HG03064 (cell line): ENCODE results near the gene DCAF16.

Source experiments
- ATAC-seq: cut with Tn5 transposase; IDR thresholded peaks from one replicate; pipeline ENCODE4 v1.9.1; 2021; ENCODE audit warnings: low read depth; ENCODE audit not compliant: unreplicated experiment

Gene DCAF16

DNA sequence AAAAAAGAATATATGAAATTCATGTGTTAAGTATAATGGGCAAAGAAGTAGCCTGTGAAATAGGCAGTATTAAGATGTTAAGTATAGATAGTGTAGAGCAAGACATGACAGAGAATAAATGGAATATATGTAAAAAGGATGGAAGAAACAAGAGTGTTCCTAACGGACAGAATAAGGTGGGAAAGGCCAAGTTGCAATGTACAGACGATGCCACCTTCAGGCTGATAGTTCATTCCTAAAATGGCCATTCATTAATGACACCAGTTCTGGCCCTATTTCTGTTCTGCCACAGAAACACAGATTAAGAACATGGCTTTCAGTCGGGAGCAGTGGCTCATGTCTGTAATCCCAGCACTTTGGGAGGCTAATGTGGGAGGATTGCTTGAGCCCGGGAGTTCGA, 24.7 kb downstream of the DCAF16 start:
- no peak for ATAC-seq

DNA sequence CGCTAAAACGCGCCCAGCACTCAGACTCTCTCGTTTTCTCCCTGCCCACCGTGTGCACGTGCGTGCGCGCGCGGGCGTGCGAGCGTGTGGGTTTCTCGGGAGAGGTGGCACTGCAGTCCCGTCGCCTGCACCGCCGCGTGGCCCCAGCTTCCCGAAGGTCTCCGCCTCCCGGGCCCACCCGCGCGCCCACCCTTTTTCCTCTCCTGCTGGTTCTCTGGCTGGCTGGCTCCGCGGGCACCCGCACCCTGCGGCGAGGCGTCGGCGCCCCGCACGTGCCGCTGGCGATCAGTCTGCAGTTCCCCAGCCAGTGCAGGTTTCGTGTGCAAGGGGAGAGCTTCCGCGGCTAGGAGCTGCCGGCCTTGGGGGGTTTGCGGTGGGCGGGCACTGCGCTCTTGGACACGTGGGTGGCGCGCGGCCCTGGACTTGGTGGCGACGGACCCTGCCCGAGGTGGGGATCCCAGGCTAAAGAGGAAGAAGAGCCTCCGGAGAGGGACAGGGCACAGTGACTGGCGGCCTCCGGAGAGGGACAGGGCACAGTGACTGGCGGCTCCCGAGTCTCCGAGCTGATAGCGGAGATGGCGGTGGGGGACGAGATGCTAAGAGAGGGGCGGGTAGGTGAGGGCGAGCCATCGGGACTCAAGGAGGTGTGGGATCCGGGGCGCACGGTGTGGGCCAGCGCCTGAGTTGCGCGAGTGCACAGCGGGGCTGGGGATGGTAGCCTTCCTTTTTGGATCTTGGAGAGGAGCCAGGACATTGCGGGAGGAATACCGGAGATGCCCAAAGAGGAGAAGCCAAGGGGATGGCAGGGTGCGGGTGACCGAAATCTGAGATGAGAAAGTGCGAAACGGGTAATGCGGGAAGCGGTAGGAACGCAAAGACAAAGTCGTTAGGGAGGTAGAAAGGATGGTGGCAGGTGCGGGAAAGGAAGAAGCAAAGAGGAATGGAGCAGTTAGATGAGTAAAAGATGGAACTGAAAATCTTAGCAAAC, 29.0 kb downstream of the DCAF16 start, which contains the start of gene FAM184B:
TSS of gene FAM184B (minus strand) at position 322 of the 988 bp plus-strand sequence. CDS start 322 bp downstream, outside the sequence.
- no peak for ATAC-seq

DNA sequence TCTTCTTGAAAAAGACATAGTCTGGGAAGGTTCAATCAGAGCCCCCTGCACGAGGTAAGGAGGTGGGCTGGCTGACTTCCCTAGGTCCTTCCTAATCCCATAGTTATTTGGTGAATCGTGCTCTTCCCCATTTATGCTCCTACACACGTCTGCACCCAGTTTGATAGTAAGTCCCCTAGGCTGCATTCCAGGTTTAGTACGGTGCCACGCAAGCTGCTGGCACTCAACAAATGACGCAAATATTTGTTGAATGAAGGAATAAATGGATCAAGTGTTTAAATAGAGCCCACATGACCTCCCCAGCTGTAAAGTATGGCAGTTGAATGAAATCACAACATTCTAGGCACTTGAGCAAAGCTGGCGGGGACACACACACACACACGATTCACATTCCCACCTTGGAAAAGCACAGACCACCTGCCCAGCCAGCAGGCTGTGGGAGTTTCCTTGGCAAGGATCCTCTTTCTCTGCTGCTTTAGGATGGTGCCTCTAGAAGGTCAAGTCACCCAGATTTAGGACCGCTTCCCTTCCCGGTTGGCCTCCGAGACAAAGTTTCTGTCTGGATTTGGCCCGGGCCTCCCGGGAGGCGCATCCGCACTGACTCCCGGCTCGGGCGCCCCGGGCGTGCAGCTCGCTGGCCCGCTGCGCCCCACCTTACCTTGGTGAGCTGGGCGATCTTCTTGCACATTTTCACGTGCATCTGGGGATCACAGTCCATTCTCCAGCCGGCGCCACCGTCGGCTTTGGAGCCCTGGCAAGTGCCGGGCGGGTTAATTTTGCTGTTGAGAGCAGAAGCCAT, 29.9 kb downstream of the DCAF16 start:
- no peak for ATAC-seq

DNA sequence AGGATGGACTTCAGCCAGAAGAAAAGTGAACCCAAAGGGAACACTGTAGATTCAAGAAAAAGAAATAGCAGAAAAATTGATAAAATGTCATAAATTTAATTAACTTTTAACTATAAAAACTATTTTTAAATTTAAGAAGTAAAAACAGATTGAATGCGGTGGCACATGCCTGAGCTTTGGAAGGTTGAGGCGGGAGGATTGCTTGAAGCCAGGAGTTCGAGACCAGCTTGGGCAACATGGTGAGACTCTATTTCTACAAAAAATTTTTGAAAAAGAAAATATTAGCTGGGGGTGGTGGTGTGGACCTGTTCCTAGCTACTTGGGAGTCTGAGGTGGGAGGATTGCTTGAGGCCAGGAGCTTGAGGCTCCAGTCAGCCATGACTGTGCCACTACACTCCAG, 32.1 kb downstream of the DCAF16 start:
- no peak for ATAC-seq

DNA sequence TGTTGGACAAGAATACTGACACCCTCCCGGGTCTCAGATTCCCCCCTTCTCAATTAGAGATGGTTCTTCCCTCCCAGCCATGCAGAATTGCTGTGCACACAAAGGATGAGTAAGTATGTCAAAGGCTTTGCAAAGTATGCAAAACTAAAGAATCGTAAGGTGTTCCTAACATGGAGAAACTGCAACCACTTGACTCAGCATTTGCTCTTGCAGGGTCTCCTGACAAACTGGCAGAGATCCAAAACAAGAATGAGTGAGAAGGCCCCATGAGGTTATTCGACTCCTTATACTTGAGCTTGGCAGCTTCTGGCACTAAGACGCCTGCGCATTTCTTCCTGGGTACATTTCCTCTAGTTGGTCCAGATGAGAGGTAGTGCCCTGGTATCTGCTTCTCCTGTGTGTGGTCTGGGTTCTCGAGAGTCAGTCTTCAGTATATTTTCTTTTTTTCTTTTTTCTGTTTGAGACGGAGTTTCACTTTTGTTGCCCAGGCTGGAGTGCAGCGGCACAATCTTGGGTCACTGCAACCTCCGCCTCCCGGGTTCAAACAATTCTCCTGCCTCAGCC, 37.3 kb downstream of the DCAF16 start:
- ATAC-seq: no peak

DNA sequence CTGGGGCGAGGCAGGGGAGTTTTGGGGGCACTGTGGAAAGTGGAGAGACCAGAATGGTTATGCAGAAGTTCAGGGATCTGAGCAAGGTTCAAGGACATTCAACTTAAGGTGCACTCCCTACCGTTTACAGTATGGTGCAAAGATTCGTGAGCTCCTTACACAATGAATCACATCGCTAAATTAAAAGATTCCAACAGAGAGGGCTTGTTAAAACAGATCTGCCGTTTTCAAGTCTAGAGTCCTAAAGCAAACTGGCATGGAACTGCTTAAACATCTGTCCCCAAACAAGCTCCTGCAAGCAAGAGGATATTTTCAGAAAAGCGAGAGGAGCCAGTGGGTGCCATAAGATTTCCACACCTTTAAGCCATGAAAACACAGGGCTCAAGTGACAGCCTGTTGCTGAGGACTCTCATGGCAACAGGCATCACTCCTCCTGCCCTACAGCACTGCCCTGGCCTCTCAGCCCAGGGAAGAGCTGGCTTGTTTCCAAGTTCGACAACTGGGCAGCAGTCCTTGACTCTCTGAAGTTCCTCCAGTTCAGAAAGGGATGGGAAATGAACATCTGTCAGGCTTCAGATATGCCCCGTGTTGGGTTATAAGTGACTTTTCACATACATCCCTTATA, 39.2 kb downstream of the DCAF16 start:
- ATAC-seq: no peak

DNA sequence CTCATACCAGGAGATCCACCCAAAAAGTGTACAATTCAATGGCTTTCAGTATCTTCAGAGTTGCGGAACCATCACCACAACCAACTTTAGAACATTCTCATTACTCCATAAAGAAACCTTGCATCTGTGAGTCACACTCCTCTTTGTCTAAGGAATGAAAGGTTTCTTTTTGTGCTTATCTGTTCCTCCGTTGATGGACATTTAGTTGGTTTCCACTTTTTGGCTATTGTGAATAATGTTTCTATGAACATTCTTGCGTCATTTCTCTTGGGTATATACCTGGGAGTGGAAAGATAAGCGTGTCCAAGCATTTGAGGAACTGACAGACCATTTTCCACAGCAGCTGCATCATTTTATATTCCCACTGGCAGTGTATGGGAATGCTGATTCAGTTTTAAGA, 39.7 kb downstream of the DCAF16 start:
- no peak for ATAC-seq

DNA sequence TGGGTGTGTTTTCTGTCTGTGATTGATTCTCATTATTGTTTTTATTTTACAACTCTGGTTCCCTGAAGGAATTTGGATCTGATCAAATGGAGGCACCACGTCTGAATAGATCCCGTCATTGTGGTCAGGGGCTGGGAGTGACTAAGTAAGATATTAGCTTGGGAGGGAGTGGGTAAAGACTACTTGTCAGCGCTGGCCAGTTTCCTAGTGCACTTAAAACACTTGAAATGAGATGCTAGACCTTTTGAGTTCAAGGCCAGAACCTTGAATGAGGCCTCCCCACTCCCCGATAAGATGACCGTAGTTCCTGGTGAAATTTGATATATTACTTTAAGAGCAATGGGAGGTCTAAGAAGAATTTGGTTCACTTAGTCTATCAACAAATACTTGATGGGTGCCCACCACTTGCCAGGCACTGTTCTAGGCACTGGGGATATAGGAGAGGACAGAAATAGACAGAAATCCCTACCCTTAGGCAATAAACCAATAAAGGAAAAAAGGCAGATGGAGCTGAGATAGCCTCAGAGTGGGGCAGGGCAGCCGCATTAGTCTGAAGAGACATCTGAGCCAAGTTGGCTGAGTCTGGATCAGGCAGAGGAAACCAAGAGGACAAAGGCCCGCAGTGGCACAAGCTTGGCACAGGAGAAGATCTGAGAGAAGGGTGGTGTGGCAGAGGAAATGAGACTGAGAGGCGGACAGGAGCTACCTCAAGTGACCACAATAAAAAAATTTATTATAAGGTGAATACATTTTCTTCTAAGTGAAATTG, 41.0 kb downstream of the DCAF16 start:
- no peak for ATAC-seq

DNA sequence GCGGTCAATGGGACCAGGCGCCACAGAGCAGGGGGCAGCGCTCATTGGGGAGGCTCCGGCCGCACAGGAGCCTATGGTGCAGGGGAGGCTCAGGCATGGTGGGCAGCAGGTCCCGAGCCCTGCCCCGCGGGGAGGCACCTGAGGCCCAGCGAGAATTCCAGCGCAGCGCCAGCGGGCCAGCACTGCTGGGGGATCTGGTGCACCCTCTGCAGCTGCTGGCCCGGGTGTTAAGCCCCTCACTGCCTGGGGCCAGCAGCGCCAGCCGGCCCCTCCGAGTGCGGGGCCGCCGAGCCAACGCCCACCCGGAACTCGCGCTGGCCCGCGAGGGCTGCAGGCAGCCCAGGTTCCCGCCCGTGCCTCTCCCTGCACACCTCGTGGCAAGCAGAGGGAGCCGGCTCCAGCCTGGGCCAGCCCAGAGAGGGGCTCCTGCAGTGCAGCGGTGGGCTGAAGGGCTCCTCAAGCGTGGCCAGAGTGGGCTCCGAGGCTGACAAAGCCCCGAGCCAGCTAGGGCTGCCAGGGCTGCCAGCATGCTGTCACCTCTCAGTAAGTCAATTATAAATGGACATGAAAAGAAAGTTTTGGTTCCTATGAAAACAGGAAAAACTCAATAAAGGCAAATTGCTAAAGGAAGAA, 43.6 kb downstream of the DCAF16 start:
- ATAC-seq: no peak

DNA sequence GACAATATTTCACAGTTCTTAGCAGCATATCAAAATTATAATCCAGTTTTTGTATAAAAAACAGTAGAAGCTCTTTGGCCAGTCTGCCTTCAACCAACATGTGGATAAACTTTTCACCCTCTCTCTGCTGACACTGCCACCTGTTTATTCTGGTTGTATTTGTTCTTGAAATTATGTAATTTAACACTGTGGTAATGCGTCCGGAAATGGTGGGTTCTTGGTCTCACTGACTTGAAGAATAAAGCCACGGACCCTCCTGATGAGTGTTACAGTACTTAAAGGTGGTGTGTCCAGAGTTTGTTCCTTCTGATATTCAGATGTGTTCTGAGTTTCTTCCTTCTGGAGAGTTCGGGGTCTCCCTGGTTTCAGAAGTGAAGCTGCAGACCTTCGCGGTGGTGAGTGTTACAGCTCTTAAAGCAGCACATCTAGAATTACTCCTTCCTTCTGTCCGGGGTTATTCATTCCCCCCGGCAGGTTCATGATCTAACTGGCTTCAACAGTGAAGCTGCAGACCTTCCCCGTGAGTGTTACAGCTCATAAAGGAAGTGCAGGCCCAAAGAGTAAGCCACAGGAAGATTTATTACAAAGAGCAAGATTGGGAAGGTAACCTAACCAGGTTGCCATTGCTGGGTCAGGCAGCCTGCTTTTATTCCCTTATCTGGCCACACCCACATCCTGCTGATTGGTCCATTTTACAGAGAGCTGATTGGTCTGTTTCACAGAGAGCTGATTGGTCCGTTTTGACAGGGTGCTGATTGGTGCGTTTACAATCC, 44.9 kb downstream of the DCAF16 start:
- ATAC-seq: no peak

DNA sequence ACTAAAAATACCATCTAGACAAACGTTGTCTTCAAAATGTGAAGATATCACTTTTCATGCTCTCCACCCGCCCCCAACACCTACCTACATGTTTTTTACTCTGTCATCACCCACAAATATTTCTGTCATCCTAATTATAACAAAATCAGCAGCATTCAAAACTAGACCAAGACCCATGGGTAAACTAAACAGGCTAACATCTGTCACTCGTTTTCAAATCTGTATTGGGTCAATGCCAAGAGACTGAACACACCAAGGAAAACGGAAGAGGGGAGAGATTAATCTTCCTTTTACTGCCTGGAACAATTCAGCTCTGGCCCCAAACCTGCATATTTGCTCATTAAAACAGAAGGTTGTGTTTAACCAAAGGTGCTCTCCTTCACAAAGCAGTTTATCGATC, 46.6 kb downstream of the DCAF16 start:
- no peak for ATAC-seq

DNA sequence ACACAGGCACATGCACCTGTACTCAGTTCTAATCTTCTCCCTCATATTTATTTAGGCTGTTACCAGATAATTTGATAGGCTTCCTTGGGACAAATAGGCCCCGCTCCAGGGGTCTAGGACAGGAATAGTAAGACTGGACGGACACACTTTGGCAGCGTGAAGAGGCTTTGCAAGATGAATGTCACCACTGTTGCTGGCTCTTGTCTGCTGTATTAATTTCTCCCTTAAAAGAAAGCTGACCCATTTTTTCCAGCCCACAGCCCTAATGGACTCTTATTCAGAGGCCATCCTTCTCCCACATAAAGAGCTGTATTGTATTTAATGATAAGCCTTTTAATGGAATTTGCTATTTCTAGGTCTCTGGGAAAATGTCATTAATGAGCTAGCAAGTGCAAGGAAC, 47.1 kb downstream of the DCAF16 start:
- no peak for ATAC-seq

DNA sequence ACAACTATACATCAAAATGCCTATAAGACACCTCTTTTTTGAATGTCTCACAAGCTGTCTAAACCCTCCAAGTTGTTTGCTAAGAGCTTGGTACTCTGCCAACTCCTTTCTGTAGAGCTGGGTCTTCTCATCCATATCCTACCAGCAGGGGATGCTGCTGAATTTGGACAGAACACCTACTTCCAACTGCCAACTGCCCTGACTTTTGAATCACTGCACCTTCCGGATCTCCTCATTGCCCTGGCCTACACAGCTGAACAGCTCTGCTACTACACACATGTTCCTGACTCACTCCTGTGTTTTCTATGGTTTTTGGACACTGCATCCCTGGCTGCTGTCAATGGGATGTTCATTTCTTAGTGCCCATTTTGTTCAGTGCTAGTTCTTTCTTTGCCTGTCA, 47.8 kb downstream of the DCAF16 start:
- no peak for ATAC-seq

DNA sequence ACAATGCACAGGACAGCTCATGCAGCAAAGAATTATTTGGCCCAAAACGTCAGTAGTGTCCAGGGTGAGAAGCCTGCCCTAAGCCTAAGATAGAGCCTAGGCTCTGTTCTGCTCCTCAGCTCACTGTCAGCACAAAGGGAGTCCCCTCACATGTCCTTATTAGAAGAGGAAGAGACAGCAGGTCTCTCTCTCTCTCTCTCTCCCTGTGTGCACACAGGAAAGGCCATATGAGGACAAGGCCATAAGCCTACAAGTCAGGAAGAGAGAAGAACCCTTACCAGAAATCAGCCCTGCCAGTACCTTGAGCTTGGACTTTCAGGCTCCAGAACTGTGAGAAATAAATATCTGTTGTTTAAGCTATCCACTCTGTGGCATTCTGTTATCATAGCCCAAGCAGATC, 49.5 kb downstream of the DCAF16 start:
- ATAC-seq: no peak

DNA sequence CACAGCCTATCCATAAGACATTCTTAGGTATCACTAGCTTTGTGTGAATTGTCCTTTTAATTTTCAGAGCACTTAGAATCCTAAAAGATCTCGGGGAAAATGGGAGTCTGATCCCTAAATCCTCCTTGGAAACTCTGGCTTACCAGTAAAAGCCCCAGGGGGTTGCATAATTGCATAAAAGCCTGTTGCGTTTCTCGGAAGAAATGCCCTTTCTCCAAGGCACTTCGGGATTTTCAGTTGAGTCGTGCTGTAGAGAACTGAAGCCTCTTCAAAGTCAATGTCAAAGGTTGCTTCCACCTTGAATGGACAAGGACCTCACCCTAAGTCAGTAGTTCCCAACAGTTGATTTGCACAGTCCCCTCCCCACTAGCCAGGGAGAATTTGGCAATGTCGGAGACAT, 49.9 kb downstream of the DCAF16 start:
- ATAC-seq: no peak

DNA sequence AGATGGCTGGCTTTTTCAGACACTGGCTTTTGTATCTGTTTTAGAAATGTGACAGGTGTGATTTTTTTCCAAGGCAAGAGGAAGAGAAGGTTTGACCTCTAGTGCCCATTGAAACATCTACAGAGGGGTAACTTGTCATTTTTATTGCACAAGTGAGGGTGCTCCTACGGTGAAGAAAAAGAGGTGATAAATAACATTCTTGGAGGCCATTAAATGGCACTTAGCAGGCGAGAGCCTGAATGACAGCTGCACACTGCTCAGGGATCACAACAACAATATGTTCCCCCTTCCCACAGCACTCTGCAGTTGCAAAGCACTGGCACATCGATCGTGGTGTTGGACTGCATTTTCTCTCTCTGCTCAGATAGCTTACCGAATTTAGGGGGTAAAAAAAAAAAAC, 52.1 kb downstream of the DCAF16 start:
- no peak for ATAC-seq

DNA sequence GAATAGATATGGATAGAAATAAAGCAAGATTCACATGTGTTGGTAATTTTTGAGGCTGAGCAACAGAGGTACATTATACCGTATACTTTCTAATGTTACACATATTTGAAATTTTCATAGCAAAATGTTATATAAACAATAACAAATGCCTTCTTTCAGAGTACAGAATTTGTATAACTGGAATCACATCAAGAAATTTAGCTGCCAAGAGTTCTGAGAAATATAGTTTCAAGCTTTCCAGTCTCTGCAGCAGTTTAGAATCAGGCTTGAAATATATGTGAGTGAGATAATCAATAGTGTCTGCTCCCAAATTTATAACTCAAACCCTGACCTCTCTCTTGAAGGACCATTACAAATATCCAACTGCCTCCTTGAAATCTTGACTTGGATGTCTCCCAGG, 52.9 kb downstream of the DCAF16 start:
- ATAC-seq: no peak

DNA sequence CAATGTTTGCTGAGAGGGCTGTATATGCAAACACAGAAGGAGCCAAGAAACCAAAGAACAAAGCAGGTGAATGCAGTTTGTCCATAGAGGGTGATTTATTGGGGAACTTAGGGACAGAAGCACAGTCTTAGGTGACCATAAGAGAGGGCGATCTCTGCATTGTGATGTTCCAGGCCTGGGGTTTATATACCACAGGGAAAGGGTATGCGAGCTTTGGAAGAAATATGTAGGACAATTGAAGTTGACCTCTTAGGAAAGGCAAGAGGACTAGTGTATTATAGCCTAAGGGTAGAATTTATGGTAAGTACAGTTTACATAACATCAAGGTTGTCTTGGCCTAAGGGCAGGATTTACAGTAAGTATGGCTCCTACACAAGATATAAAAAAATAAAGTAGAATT, 56.9 kb downstream of the DCAF16 start:
- ATAC-seq: no peak
